GM12865 (cell line): ENCODE data around the gene DNAH3.
"Not testable (repeated sequence)": the region's sequence is repeated elsewhere in the genome, so short reads cannot be mapped to it uniquely, and the experiment has no call there.

Source experiments
- DNase-seq: peaks from one replicate; pipeline ENCODE4 v3.0.0; 2010; ENCODE audit warnings: low read depth
- H3K4me3 ChIP-seq: 2 replicates; pipeline ENCODE4 v1.5.1; 2011; ENCODE audit warnings: mild to moderate bottlenecking, low read depth, low read length, control low read depth
- TF ChIP-seq, protein P1 (sequence below): IDR thresholded peaks from 2 replicates; pipeline ENCODE4 v1.5.1; 2011; ENCODE audit warnings: low read length, control low read depth, low read depth, inconsistent platforms; ENCODE audit not compliant: insufficient read depth; ENCODE audit errors: missing control alignments

DNAH3 gene

GRCh38 chr16:21117567-21117966 is 33.1 kb downstream of the DNAH3 start:
- DNase-seq, result no peak
- TF ChIP-seq, protein P1, sequence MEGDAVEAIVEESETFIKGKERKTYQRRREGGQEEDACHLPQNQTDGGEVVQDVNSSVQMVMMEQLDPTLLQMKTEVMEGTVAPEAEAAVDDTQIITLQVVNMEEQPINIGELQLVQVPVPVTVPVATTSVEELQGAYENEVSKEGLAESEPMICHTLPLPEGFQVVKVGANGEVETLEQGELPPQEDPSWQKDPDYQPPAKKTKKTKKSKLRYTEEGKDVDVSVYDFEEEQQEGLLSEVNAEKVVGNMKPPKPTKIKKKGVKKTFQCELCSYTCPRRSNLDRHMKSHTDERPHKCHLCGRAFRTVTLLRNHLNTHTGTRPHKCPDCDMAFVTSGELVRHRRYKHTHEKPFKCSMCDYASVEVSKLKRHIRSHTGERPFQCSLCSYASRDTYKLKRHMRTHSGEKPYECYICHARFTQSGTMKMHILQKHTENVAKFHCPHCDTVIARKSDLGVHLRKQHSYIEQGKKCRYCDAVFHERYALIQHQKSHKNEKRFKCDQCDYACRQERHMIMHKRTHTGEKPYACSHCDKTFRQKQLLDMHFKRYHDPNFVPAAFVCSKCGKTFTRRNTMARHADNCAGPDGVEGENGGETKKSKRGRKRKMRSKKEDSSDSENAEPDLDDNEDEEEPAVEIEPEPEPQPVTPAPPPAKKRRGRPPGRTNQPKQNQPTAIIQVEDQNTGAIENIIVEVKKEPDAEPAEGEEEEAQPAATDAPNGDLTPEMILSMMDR, result no peak
- no peak overlapping the region for H3K4me3 ChIP-seq

DNA sequence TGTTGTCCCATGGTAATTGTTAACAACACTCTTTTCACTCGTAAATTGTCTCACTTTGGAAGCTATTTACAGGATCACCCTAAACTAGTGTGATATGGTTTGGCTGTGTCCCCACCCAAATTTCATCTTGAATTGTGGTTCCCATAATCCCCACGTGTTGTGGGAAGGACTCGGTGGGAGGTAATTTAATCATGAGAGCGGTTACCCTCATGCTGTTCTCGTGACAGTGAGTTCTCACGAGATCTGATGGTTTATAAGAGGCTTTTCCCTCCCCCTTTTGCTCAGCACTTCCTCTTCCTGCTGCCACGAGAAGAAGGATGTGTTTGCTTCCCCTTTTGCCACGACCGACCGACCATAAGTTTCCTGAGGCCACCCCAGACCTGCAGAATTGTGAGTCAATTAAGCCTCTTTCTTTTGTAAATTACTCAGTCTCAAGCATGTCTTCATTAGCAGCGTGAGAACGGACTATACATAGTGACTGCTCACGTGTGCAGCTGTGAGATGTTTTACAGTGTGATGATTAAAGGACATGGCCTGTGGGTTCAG is 34.4 kb downstream of the DNAH3 start:
- H3K4me3 ChIP-seq, result no peak overlapping the region
- TF ChIP-seq, protein P1, result no peak
- peak; percentile 52 for DNase-seq

- not testable (repeated sequence) for DNase-seq, H3K4me3 ChIP-seq
Measured at GRCh38 chr16:21115551-21115950, 35.1 kb downstream of the DNAH3 start.

DNA sequence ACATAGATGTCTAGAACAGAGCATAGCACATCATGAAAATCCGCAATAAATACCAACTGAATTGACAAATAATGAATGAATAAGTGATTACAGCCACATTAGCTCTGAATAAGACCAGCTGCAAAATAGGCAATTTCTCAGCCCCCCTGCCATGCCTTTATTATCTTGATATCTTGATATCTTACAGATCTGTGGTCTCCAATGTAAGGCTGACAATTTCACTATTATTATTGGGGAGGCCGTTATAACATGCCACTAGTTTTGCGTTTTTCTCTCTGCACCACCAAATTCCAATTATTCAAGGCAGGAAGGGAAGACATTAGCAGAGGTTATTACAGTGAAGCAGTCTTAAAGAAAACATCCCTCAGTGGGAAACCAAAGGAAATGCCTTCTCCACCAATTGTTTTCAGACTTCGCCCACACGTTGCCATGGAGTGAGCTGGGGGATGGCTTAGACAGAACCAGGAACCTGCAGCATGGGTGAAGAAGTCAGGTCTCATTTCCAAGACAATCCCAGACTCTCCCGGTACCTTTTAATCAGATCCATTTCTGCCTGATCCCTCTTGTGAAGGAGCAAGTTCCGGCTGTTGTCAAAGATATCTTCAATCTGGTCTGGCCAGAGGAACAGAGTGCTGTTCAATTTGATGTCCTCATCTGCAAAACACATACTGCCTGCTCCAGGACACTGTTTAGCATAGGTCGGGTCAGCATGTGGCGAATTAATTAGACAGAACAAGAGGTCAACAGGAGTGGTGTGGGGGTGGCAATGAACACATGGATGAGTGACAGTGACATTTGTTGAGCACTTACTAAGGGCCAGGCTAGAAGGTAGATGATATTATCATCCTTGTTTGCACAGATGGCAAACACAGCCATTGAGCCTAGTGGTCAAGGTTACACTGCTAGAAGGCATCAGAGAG is 46.4 kb downstream of the DNAH3 start:
- no peak for DNase-seq
- H3K4me3 ChIP-seq, result no peak overlapping the region
- TF ChIP-seq, protein P1, result no peak

- DNase-seq, result peak; percentile 29
- TF ChIP-seq, protein P1, result peak; percentile 43
- H3K4me3 ChIP-seq, result no peak overlapping the region
Measured at GRCh38 chr16:21101631-21102420, 48.8 kb downstream of the DNAH3 start.

- TF ChIP-seq, protein P1, result no peak
Measured at GRCh38 chr16:21100447-21100846, 50.2 kb downstream of the DNAH3 start.

DNA sequence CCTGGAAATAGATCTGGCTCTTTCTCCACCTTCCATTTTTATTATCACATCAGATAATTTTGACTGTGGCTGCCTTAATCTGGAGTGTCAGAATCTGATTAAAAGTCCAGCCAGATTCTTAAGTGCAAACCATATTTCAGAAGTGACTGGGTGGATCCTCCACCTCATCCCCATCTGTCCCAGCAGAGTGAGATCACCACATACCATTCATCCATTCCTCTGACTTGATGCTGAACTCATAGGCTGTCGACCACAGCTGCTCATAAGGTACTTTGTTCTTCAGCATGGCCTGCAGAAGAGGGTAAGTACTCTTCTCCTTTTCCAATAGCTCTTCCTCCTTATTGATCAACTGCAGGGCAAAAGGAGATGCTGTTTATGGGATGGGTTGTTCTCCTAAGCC is 53.5 kb downstream of the DNAH3 start:
- DNase-seq, result no peak
- TF ChIP-seq, protein P1, result no peak

More at GRCh38 chr16:21100447-21100846, 50.2 kb downstream of the DNAH3 start:
- no peak overlapping the region for H3K4me3 ChIP-seq
- DNase-seq, result no peak

GRCh38 chr16:21094719-21095118 is 55.9 kb downstream of the DNAH3 start:
- not testable (repeated sequence) for DNase-seq, H3K4me3 ChIP-seq

More for the DNA sequence above, 53.5 kb downstream of the DNAH3 start:
- no peak overlapping the region for H3K4me3 ChIP-seq
